ENCODE results near the gene ZNF619. TPM values are rescaled to one million over a fixed set of nuclear protein-coding genes. Genes with fewer than 3 reads are reported as not detected.

Gene ZNF619
- total and polyA plus RNA-seq, 2 of the 13 experiments (the other 11 are each of a cell fraction or from before 2014, with no cell fraction given), result 0.83 to 5.2 TPM

DNA sequence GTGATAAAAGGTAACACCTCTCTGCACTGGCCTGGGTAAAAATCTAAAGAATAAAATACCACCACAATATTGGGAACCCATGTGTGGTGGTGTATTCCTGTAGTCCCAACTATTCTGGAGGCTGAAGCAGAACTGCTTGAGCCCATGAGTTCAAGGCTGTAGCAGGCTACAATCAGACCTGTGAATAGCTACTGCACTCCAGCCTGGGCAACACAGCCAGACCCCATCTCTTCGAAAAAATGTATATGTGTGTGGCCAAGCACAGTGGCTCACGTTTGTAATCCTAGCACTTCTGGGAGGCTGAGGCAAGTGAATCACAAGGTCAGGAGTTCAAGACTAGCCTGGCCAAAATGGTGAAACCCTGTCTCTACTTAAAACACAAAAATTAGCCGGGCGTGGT lies 21.6 kb upstream of the ZNF619 start:
- POLR2A ChIA-PET, result no interaction called here
- no peak for ATAC-seq
- H4K20me1 ChIP-seq (ENCODE audit: insufficient read depth, low read length), result peaks cover 19% of the 10 kb centered on the region
- no peaks in the 10 kb centered on the region for H3K9me3 ChIP-seq (ENCODE audit: low read length)
- no peak overlapping the region for H3K4me2 ChIP-seq (ENCODE audit: low read depth, low read length)
- no peak overlapping the region for H2AFZ ChIP-seq (ENCODE audit: low read length)
- peaks cover 32% of the 10 kb centered on the region for H3K79me2 ChIP-seq (ENCODE audit: insufficient read depth, low read length)
- intact Hi-C loops (cut with micrococcal nuclease; ENCODE audit: unreplicated experiment) (loop anchor here (5.0 to 10.0 kb wide), 2 partner anchors 52 to 649 kb away; partner anchors contain the start of gene ZNF620), in situ Hi-C loops (cut with HindIII; ENCODE audit: extremely low pct_ligation_motif_present, low pct_unique_long_range_greater_than_20kb) (loop anchor here (10.0 kb wide), 1 partner anchor 141 kb away; no protein-coding TSS in a partner anchor)
- no peak for FAIRE-seq
- no peak for DNase-seq (ENCODE audit: low spot score)
- H3K36me3 ChIP-seq (replicated peaks in 1 of 2; ENCODE audit: control insufficient read depth in 1 of 2, insufficient read depth in 2 of 2, low read length in 2 of 2), result peaks cover 2 to 10% of the 10 kb centered on the region in 2 experiments; a peak in 4 of 5 replicates
- H3K4me1 ChIP-seq (ENCODE audit: insufficient read depth, low read length), result peaks cover 64% of the 10 kb centered on the region
- WGBS (ENCODE audit: low lambda C conversion rate), result 80% methylated on average over 4 of the region's 4 CpGs
- CTCF ChIA-PET (ENCODE audit: low intra/inter-chr PET ratio, low total read pairs), result no interaction called here
- no peak overlapping the region for H3K27ac ChIP-seq (ENCODE audit: extremely low read length, insufficient read depth, low read length)
- H3K27me3 ChIP-seq (ENCODE audit: control insufficient read depth in 1 of 2, insufficient read depth in 2 of 2, low read length in 2 of 2), result no peaks in the 10 kb centered on the region; a peak in 1 of 5 replicates
- H3K4me3 ChIP-seq (replicated peaks in 1 of 3; ENCODE audit: insufficient read depth in 1 of 3, low read depth in 2 of 3, low read length in 3 of 3), result no peak overlapping the region
- no peak overlapping the region for H3K9ac ChIP-seq (ENCODE audit: insufficient read depth, low read depth, low read length)
- no TSS peak for BruUV-seq (replicated peaks)
- TF ChIP-seq ZNF275 (CRISPR knock-in tag; IDR thresholded peaks at IDR 0.05; ENCODE audit: borderline replicate concordance), result no peak
- peak; percentile 86 for TF ChIP-seq ZNF121 (CRISPR knock-in tag; IDR thresholded peaks at IDR 0.05)
- TF ChIP-seq ZNF547 (CRISPR knock-in tag; IDR thresholded peaks at IDR 0.05), result no peak
- TF ChIP-seq ARNT (IDR thresholded peaks at IDR 0.05), result no peak
- TF ChIP-seq HES4 (CRISPR knock-in tag; IDR thresholded peaks at IDR 0.05; ENCODE audit: borderline replicate concordance), result no peak
- TF ChIP-seq, protein P1, sequence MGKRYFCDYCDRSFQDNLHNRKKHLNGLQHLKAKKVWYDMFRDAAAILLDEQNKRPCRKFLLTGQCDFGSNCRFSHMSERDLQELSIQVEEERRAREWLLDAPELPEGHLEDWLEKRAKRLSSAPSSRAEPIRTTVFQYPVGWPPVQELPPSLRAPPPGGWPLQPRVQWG (CRISPR knock-in tag; IDR thresholded peaks at IDR 0.05; ENCODE audit: borderline replicate concordance, low read depth), result no peak

Measured in HepG2 (cell line).